BLaER1 (cell line): Measurements from ENCODE around the gene CYTH1.

ENCODE experiments used
- H3K27ac ChIP-seq: shearing (Covaris generic); formaldehyde crosslinking; 2 replicates; pipeline ENCODE4 v1.8.1; 2022
- H3K27me3 ChIP-seq: shearing (Covaris generic); formaldehyde crosslinking; 2 replicates; pipeline ENCODE4 v1.8.1; 2022
- H3K36me3 ChIP-seq: shearing (Covaris generic); formaldehyde crosslinking; 2 replicates; pipeline ENCODE4 v1.8.1; 2022
- H3K4me1 ChIP-seq: shearing (Covaris generic); formaldehyde crosslinking; 2 replicates; pipeline ENCODE4 v1.8.1; 2022
- H3K4me2 ChIP-seq: shearing (Covaris generic); formaldehyde crosslinking; 2 replicates; pipeline ENCODE4 v1.8.1; 2022
- H3K4me3 ChIP-seq: shearing (Covaris generic); formaldehyde crosslinking; 2 replicates; pipeline ENCODE4 v1.8.1; 2022
- H3K9ac ChIP-seq: shearing (Covaris generic); formaldehyde crosslinking; 2 replicates; pipeline ENCODE4 v1.8.1; 2022
- H3K9me3 ChIP-seq: shearing (Covaris generic); formaldehyde crosslinking; 2 replicates; pipeline ENCODE4 v1.8.1; 2022
- H4K20me1 ChIP-seq: shearing (Covaris generic); formaldehyde crosslinking; 2 replicates; pipeline ENCODE4 v1.8.1; 2022
- Cebpa-rat ChIP-seq: shearing (Covaris generic); IDR thresholded peaks from 2 replicates; pipeline ENCODE4 v1.8.1; 2022

Gene CYTH1

GRCh38 chr17:78724999-78725398, 57.1 kb downstream of the CYTH1 start:
- H3K36me3 ChIP-seq, result no peaks in the 10 kb centered on the region
- no peak for TF ChIP-seq Cebpa-rat

GRCh38 chr17:78724544-78724943, 57.5 kb downstream of the CYTH1 start:
- Histone ChIP-seq H3K4me1 (peaks cover 100% of the 10 kb centered on the region), H3K36me3 (no peaks in the 10 kb centered on the region), H3K4me2 (peak overlapping the region; percentile 96), H4K20me1 (peaks cover 52% of the 10 kb centered on the region), H3K9me3 (no peaks in the 10 kb centered on the region), H3K27ac (peak overlapping the region; percentile 85), H3K4me3 (no peak overlapping the region), H3K9ac (peak overlapping the region; percentile 71; the same call in 1 of the 2 replicates), H3K27me3 (no peaks in the 10 kb centered on the region)
- no peak for TF ChIP-seq Cebpa-rat

More at GRCh38 chr17:78724999-78725398, 57.1 kb downstream of the CYTH1 start:
- peak overlapping the region; percentile 85 for H3K27ac ChIP-seq
- H3K9me3 ChIP-seq, result no peaks in the 10 kb centered on the region
- peaks cover 100% of the 10 kb centered on the region for H3K4me1 ChIP-seq
- H3K27me3 ChIP-seq, result no peaks in the 10 kb centered on the region
- peak overlapping the region; percentile 96 for H3K4me2 ChIP-seq
- H4K20me1 ChIP-seq, result peaks cover 52% of the 10 kb centered on the region
- H3K9ac ChIP-seq, result no peak overlapping the region
- no peak overlapping the region for H3K4me3 ChIP-seq

- Histone ChIP-seq H3K36me3 (no peaks in the 10 kb centered on the region), H3K4me3 (no peak overlapping the region; the same call in 1 of the 2 replicates), H3K27me3 (no peaks in the 10 kb centered on the region), H3K4me1 (peaks cover 100% of the 10 kb centered on the region), H3K27ac (peak overlapping the region; percentile 85), H4K20me1 (peaks cover 47% of the 10 kb centered on the region), H3K9me3 (no peaks in the 10 kb centered on the region), H3K9ac (peak overlapping the region; percentile 71), H3K4me2 (peak overlapping the region; percentile 96)
- no peak for TF ChIP-seq Cebpa-rat
These were observed 58.1 kb downstream of the CYTH1 start for GRCh38 chr17:78723957-78724356.

- Histone ChIP-seq H3K9ac (peak overlapping the region; percentile 71), H4K20me1 (peaks cover 45% of the 10 kb centered on the region), H3K4me1 (peaks cover 100% of the 10 kb centered on the region), H3K36me3 (no peaks in the 10 kb centered on the region), H3K4me3 (peak overlapping the region; percentile 36), H3K4me2 (peak overlapping the region; percentile 96), H3K9me3 (no peaks in the 10 kb centered on the region), H3K27me3 (no peaks in the 10 kb centered on the region), H3K27ac (peak overlapping the region; percentile 85)
- TF ChIP-seq Cebpa-rat, result no peak
These were observed 58.9 kb downstream of the CYTH1 start for GRCh38 chr17:78723001-78723796.

GRCh38 chr17:78722246-78722761, 59.8 kb downstream of the CYTH1 start:
- H3K36me3 ChIP-seq, result no peaks in the 10 kb centered on the region
- no peak for TF ChIP-seq Cebpa-rat
- peak overlapping the region; percentile 96 for H3K4me2 ChIP-seq
- no peaks in the 10 kb centered on the region for H3K27me3 ChIP-seq
- H4K20me1 ChIP-seq, result peaks cover 36% of the 10 kb centered on the region
- H3K4me1 ChIP-seq, result peaks cover 100% of the 10 kb centered on the region
- H3K9me3 ChIP-seq, result no peaks in the 10 kb centered on the region
- H3K27ac ChIP-seq, result peak overlapping the region; percentile 85
- H3K4me3 ChIP-seq, result peak overlapping the region; percentile 36
- H3K9ac ChIP-seq, result peak overlapping the region; percentile 71

- no peak overlapping the region for H3K4me3 ChIP-seq
- no peak overlapping the region for H3K27ac ChIP-seq
- peak overlapping the region; percentile 96 for H3K4me2 ChIP-seq
- H3K4me1 ChIP-seq, result peaks cover 100% of the 10 kb centered on the region
- peaks cover 21% of the 10 kb centered on the region for H4K20me1 ChIP-seq
- peak; percentile 75 for TF ChIP-seq Cebpa-rat
- H3K9ac ChIP-seq, result no peak overlapping the region; the same call in 1 of the 2 replicates
- H3K27me3 ChIP-seq, result no peaks in the 10 kb centered on the region
- no peaks in the 10 kb centered on the region for H3K36me3 ChIP-seq
- no peaks in the 10 kb centered on the region for H3K9me3 ChIP-seq
These were observed 62.3 kb downstream of the CYTH1 start for GRCh38 chr17:78719630-78720298.

- 0 out of 2 replicates have a peak overlapping the region, but pooled peaks have one; percentile 21 for H3K9ac ChIP-seq
- no peak overlapping the region for H3K4me3 ChIP-seq
- H3K4me1 ChIP-seq, result peaks cover 100% of the 10 kb centered on the region
- no peaks in the 10 kb centered on the region for H3K9me3 ChIP-seq
- no peaks in the 10 kb centered on the region for H3K27me3 ChIP-seq
- peaks cover 17% of the 10 kb centered on the region for H4K20me1 ChIP-seq
- no peaks in the 10 kb centered on the region for H3K36me3 ChIP-seq
- peak overlapping the region; percentile 93; the same call in 1 of the 2 replicates for H3K27ac ChIP-seq
- TF ChIP-seq Cebpa-rat, result no peak
- peak overlapping the region; percentile 96 for H3K4me2 ChIP-seq
These were observed 63.4 kb downstream of the CYTH1 start for GRCh38 chr17:78718575-78719208.

GRCh38 chr17:78717431-78717980, 64.6 kb downstream of the CYTH1 start:
- Histone ChIP-seq H3K27ac (peak overlapping the region; percentile 93), H3K36me3 (no peaks in the 10 kb centered on the region), H3K27me3 (no peaks in the 10 kb centered on the region), H3K4me2 (peak overlapping the region; percentile 96), H4K20me1 (0 out of 2 replicates have a peak, but pooled peaks cover 5% of the 10 kb centered on the region), H3K9ac (peak overlapping the region; percentile 80), H3K4me1 (peaks cover 100% of the 10 kb centered on the region), H3K4me3 (peak overlapping the region; percentile 58), H3K9me3 (no peaks in the 10 kb centered on the region)
- no peak for TF ChIP-seq Cebpa-rat

GRCh38 chr17:78716814-78717393, 65.2 kb downstream of the CYTH1 start:
- no peaks in the 10 kb centered on the region for H4K20me1 ChIP-seq
- peak overlapping the region; percentile 58 for H3K4me3 ChIP-seq
- peak overlapping the region; percentile 93 for H3K27ac ChIP-seq
- H3K4me1 ChIP-seq, result peaks cover 99% of the 10 kb centered on the region
- no peaks in the 10 kb centered on the region for H3K9me3 ChIP-seq
- H3K36me3 ChIP-seq, result no peaks in the 10 kb centered on the region
- peak overlapping the region; percentile 96 for H3K4me2 ChIP-seq
- peak overlapping the region; percentile 80 for H3K9ac ChIP-seq
- TF ChIP-seq Cebpa-rat, result no peak
- no peaks in the 10 kb centered on the region for H3K27me3 ChIP-seq
